ENCODE measurements around the gene HS3ST6.
A peak's percentile ranks its signal among the peaks of the same experiment; 100 is the strongest.
"Not testable (repeated sequence)": the region's sequence is repeated elsewhere in the genome, so short reads cannot be mapped to it uniquely, and the experiment has no call there.

The HS3ST6 gene

GRCh38 chr16:1906055-1906845 is 12.0 kb downstream of the HS3ST6 start:
- no peak for DNase-seq

- no peak for DNase-seq
Observed at GRCh38 chr16:1903845-1904840, 14.1 kb downstream of the HS3ST6 start.

- no peak for DNase-seq
Observed at GRCh38 chr16:1903220-1903574, 15.0 kb downstream of the HS3ST6 start.

GRCh38 chr16:1902547-1903219 is 15.5 kb downstream of the HS3ST6 start:
- DNase-seq: no peak

- DNase-seq: no peak
Observed at GRCh38 chr16:1900452-1900774, 17.8 kb downstream of the HS3ST6 start.

- no peak for DNase-seq
Observed at GRCh38 chr16:1899641-1900451, 18.4 kb downstream of the HS3ST6 start.

- DNase-seq: not testable (repeated sequence)
Observed at GRCh38 chr16:1897692-1898091, 20.5 kb downstream of the HS3ST6 start.

GRCh38 chr16:1895949-1896675 is 22.1 kb downstream of the HS3ST6 start:
- no peak for DNase-seq

GRCh38 chr16:1895068-1895467 is 23.1 kb downstream of the HS3ST6 start:
- DNase-seq: no peak

- no peak for DNase-seq
Observed at GRCh38 chr16:1890708-1891050, 27.5 kb downstream of the HS3ST6 start.

GRCh38 chr16:1890024-1890707 is 28.0 kb downstream of the HS3ST6 start:
- no peak for DNase-seq

GRCh38 chr16:1887711-1888354 is 30.4 kb downstream of the HS3ST6 start:
- DNase-seq: no peak

GRCh38 chr16:1884889-1885288 is 33.3 kb downstream of the HS3ST6 start:
- no peak for DNase-seq

- no peak for DNase-seq
Observed at GRCh38 chr16:1884155-1884760, 34.0 kb downstream of the HS3ST6 start.

GRCh38 chr16:1881172-1881571 is 37.0 kb downstream of the HS3ST6 start:
- not testable (repeated sequence) for DNase-seq

- DNase-seq: no peak
Observed at GRCh38 chr16:1879477-1879876, 38.7 kb downstream of the HS3ST6 start.

GRCh38 chr16:1878256-1878655 is 40.0 kb downstream of the HS3ST6 start:
- no peak for DNase-seq

- DNase-seq: no peak
Observed at GRCh38 chr16:1877804-1878203, 40.4 kb downstream of the HS3ST6 start.

GRCh38 chr16:1877089-1877488 is 41.1 kb downstream of the HS3ST6 start:
- no peak for DNase-seq

GRCh38 chr16:1876468-1876867 is 41.7 kb downstream of the HS3ST6 start:
- DNase-seq: peak in 1 of 2 experiments; percentile 8
